HG02884 (cell line): ENCODE results near the gene AGT.
"Not testable (repeated sequence)": the region's sequence is repeated elsewhere in the genome, so short reads cannot be mapped to it uniquely, and the experiment has no call there.

ENCODE experiments used
- ATAC-seq: cut with Tn5 transposase; IDR thresholded peaks from one replicate; pipeline ENCODE4 v1.9.1; 2021; ENCODE audit warnings: mild to moderate bottlenecking, moderate library complexity; ENCODE audit not compliant: unreplicated experiment

Gene AGT

GRCh38 chr1:230694464-230694863, 19.5 kb downstream of the AGT start:
- no peak for ATAC-seq

DNA sequence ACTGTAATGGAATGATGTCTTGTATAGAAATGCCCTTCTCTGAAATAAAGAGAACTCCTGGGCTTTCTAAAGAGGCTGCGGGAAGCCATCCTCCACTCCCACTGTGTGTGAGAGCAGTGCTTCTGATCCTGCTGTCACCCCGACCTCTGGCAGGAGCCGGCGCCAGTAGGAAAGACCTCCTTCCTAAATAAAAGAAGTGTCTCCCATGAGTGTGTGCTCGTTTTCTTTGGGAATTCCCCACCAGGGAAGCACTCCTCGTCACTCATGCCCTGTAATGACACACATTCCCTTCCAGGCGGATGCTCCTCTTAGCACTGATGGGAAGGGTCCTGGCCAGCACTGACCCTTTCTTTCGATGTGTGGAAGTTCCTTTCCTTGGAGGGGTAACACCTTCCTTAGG, 20.1 kb downstream of the AGT start:
- ATAC-seq: no peak

DNA sequence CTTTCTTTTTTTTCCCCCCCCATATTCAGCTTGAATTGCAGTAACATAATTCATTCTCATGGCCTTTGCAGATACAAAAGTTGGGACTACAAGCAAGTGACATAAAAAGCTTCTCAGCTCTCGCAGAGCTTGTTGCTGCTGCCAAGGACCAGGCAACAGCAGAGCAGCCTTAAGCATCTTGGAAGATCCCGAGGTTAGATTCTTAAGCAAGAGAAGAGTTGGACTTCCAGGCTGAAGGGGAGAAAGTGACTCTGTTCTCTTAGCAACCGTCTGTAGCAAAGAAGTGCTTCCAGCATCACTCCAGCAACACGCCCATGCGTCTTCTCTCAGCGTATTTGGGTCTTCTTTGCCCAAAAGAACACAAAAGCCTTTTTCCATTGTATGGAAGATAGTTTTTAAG, 20.7 kb downstream of the AGT start:
- no peak for ATAC-seq

GRCh38 chr1:230691615-230692014, 22.3 kb downstream of the AGT start:
- ATAC-seq: no peak

GRCh38 chr1:230690101-230690500, 23.8 kb downstream of the AGT start:
- no peak for ATAC-seq

DNA sequence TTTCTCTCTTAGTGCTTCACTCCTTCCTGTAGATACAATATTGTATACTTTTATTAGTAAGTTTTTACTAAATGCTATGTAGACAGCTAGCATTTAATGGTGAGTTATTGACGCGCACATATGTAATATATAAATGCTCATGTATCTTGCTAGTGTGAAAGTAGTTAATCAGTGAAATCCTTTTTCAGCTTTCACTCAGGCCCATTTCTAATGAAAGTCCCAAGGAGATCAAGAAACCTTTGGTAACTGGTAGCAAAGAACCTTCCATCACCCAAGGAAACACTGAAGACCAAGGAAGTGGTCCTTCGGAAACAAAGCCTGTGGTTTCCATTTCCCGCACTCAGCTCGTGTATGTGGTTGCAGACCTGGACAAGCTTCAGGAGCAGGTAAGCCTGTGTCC, 27.2 kb downstream of the AGT start:
- no peak for ATAC-seq

- no peak for ATAC-seq
Observed at GRCh38 chr1:230684998-230685397, 28.9 kb downstream of the AGT start.

DNA sequence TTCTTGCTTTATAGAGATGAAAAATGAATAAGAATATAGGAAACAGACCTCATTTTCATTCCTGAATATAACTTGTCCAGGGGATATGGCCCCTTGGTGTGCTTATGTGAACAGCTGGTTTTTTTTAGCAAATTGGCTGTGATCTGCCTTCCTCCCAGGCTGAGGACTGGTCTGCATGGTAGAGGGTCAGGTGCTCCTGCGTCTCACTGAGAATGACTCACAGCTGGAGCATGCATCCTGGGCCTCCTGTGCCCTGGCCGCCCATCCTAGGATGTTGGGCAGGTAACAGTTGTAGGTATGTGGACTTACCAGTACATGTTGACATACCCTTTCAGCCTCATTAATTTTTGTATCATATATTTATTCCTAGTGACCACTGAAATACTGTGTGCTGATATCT, 29.8 kb downstream of the AGT start:
- no peak for ATAC-seq

DNA sequence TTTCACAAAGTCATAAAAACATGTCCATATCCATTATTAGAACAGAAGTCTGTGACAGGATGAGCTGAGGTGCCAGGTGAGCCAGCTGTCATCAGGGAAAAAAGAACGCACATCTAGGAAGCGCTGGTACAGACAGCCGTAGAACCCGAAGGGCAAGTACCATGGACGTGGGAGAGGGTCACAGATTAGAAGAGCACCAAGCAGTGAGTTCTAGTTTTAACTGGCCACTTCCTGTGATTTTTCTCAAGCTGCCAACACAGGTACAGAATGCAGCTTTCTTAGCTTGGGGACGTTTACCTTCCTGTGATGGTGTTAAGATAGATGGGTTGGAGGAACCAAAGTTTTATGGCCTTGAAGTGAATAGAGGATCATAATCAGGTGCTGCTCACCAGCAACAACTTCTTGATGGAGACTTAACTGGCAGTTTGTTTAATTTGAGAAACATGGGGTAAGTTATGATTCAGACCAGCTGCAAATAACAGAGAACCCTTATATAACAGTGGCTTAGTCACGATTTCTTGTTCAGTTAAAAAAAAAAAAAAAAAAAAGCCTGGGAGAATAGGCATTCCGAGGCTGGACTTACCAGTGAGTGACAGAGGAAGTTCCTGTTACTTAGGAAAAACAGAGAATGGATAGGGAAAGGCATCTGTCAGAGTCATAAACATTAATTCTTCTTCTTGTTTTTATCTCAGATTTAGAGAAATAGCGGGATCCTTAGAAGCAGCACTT, 30.9 kb downstream of the AGT start:
- ATAC-seq: no peak

DNA sequence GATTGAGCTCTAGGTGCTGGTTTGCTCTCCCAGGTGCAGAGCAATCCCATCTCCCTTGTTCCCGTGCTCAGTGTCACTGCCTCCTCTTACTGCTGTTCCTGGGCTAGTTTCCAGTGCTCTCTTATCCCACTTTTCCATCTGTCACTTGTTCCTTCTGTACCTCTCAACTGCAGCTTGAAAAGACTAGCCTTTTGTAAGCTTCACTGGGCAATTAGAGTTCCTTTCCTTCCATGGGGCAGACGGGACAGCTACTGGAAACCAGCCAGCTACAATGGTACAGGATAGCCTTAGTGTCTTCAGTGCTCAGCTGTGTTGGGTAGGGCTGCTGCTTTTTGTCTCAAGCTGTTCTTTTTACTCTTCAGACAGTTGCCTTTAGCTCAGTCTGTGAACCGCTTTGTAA, 31.6 kb downstream of the AGT start:
- ATAC-seq: no peak

DNA sequence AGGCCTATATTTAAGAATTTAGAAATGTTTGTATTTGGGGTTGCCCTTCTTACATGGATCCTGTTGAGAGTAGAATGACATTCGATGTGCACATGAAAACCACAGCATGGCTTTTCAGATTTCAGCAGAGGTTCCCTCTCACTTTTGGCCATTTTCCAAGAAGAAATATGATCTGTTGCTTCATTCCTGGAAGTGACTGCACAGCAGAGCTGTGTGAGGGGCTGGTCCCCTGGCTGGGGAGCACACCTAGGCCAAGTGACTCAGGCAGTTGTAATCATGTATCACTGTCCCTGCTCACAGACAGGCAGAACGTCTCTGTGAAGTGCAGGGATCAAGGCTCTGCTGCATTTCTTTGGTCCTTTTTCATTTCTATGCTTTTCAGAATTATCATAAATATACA, 32.3 kb downstream of the AGT start:
- no peak for ATAC-seq

GRCh38 chr1:230680300-230681025, 33.5 kb downstream of the AGT start:
- ATAC-seq: no peak

DNA sequence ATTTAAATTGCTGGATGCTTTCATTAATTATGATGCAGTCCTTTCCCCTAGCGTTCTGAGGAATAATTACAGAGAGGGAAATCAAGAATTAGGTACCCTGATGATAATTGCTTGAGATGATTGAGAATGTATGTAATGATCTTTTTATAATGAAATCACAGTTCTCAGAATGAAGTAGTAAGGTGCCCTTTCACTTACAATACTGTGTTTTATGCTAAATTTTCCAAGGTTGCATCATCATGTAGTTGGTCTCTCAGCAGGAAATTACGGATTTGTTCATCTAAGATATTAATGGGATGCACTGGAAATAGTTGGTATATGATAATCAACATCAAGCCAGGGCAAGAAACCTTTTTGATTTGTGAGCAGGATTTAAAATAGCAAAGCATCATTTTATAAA, 34.1 kb downstream of the AGT start:
- no peak for ATAC-seq

GRCh38 chr1:230679192-230679591, 34.7 kb downstream of the AGT start:
- ATAC-seq: no peak

DNA sequence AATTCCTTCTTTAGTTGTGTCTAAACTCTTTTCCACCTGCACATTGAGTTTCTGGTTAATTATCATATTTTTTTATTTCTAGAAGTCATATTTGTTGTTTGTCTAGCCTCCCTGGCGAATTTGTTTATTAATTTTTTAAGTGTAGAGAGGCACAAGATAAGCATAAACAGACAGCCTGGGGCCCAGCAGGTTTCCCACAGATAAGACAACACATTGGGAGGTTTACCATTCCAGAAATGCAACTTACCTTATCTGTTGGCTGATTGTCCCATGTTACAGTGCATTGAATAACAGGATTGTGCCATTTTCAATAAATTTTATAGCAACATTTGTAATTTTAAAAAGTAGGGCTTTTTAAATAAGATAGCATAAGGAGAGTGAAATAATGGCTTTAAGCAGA, 36.7 kb downstream of the AGT start:
- ATAC-seq: no peak

- ATAC-seq: no peak
Observed at GRCh38 chr1:230674581-230674980, 39.3 kb downstream of the AGT start.

GRCh38 chr1:230669543-230669942, 44.4 kb downstream of the AGT start:
- no peak for ATAC-seq

DNA sequence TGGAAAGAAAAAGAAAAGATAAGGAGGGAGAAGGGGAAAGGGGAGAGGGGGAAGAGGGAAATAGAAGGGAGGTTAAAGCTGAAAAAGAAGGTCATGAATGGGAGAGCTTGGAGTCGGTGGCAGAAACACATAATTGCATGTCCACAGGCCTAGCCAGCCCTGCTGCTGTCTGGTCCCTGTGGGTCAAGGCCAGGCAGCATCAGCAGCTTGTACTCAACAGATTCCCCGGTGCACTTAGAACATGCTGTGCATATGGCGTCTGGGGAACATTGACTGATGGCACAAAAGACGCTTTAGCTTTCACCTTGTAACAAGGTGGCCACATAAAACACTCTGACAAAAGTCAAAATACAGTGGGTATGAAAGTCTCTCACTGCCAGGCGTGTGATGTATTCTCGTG, 45.7 kb downstream of the AGT start:
- no peak for ATAC-seq

DNA sequence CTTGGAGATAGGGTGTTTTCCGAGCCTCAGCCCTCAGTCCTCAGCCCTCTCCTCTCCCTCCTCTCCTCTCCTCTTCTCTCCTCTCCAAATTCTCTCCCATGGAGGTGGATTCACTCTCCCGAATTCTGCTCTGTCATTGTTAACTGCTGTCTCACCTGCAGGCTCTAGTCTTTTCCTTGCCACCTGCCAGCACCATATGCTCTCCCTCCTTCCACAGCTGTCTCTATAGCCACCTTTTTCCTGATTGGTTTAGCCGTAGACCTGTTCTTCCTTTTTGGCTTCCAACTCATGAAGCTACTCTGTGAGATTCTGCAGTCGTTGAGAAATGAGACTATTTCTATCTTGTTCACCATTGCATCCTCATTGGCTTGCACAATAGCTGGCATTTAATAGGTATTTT, 51.9 kb downstream of the AGT start:
- no peak for ATAC-seq

- ATAC-seq: no peak
Observed at GRCh38 chr1:230658691-230659090, 55.2 kb downstream of the AGT start.

GRCh38 chr1:230658103-230658502, 55.8 kb downstream of the AGT start:
- not testable (repeated sequence) for ATAC-seq

DNA sequence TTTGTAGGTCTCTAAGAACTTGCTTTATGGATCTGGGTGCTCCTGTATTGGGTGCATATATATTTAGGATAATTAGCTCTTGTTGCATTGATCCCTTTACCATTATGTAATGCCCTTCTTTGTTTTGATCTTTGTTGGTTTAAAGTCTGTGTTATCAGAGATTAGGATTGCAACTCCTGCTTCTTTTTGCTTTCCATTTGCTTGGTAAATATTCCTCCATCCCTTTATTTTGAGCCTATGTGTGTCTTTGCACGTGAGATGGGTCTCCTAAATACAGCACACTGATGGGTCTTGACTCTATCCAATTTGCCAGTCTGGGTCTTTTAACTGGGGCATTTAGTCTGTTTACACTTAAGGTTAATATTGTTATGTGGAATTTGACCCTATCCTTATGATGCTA, 57.2 kb downstream of the AGT start:
- not testable (repeated sequence) for ATAC-seq
